ENCODE measurements around the gene KL. TPM values are rescaled to one million over a fixed set of nuclear protein-coding genes. Genes with fewer than 3 reads are reported as not detected.

KL gene
- total RNA-seq, 1 donor from 2014 or later, result 0.24 TPM

DNA sequence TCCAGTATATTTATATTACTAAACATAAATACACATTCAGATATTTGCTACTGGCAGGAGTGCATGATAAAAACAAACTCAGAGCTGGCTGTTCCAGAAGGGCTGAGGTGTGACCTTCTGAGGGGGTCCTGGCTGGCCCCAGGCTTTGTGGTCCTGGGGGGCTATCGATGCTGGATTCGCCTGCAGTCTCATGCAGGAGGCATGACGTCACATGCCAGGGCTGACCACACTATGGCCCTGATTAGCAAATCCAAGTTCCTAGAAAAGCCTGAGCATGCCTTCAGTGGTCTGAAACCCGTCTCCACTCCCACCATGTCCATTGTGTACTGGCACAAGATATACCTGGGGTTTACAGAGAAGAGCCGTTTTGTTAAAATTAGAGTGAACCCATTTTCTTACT, 97.9 kb downstream of the KL start:
- no peak for ATAC-seq

- no peak for ATAC-seq
Observed at GRCh38 chr13:33115274-33115673, 99.1 kb downstream of the KL start.

Measured in esophagus mucosa (tissue), 1 donor.